Vagina (tissue), 2 donors: Measurements from ENCODE around the gene SOWAHA. TPM values are rescaled to one million over a fixed set of nuclear protein-coding genes. Genes with fewer than 3 reads are reported as not detected.
"Not testable (repeated sequence)": the region's sequence is repeated elsewhere in the genome, so short reads cannot be mapped to it uniquely, and the experiment has no call there.

Experiments
- DNase-seq, 2 donors: peaks; one replicate each; pipeline ENCODE4 v3.0.0-alpha.2; 2017; ENCODE audit errors: extremely low spot score in 2 of 2
- H3K27ac ChIP-seq: fragments of 200-600 bp; sonication (generic); one replicate; pipeline ENCODE4 v1.5.1; 2019
- H3K27me3 ChIP-seq: fragments of 200-600 bp; sonication (generic); one replicate; pipeline ENCODE4 v1.5.1; 2019
- H3K36me3 ChIP-seq, 2 donors: fragments of 200-600 bp; sonication (generic); one replicate each; pipeline ENCODE4 v1.5.1; 2017 to 2019
- H3K4me1 ChIP-seq: fragments of 200-600 bp; sonication (generic); one replicate; pipeline ENCODE4 v1.5.1; 2019
- H3K4me3 ChIP-seq, 2 donors: fragments of 200-600 bp; sonication (generic); 1 replicate in 1 of 2; 2 replicates in 1 of 2; pipeline ENCODE4 v1.5.1; 2016 to 2019
- H3K9me3 ChIP-seq: fragments of 200-600 bp; sonication (generic); one replicate; pipeline ENCODE4 v1.5.1; 2019
- CTCF ChIP-seq, 3 experiments: fragments of 450-650 bp in 2 of 3; fragments of 200-600 bp in 1 of 3; sonication (generic) in 1 of 3; IDR thresholded peaks; one replicate each; pipeline ENCODE4 v1.5.1; 2017 to 2019; ENCODE audit warnings: antibody characterized with exemption in 3 of 3, mild to moderate bottlenecking in 2 of 3, moderate library complexity in 2 of 3
- POLR2A ChIP-seq, 2 donors: fragments of 450-650 bp; IDR thresholded peaks; one replicate each; pipeline ENCODE4 v1.6.1; 2017; ENCODE audit warnings: antibody characterized with exemption in 2 of 2, mild to moderate bottlenecking in 2 of 2, moderate library complexity in 2 of 2
- POLR2AphosphoS5 ChIP-seq, 2 donors: sonication (generic); formaldehyde crosslinking; IDR thresholded peaks; one replicate each; pipeline ENCODE4 v1.9.0; 2017; ENCODE audit warnings: antibody characterized with exemption in 2 of 2, mild to moderate bottlenecking in 2 of 2, low read depth in 1 of 2; ENCODE audit not compliant: insufficient read depth in 1 of 2
- intact Hi-C: fragments of 100-400 bp; cut with DNase I; formaldehyde crosslinking; loops from one replicate; pipeline ENCODE4 v1.15.1; 2023
- total RNA-seq: library from RNA; depleted of rRNA; stranded (reverse); fragments of >200 nt; gene quantifications from one replicate; pipeline ENCODE4 v1.2.3, GENCODE V29; 2016

Gene SOWAHA
- total RNA-seq, 1 donor from 2014 or later, result not detected

GRCh38 chr5:132799392-132799791 is 13.7 kb upstream of the SOWAHA start:
- Histone ChIP-seq H3K9me3 (no peaks in the 10 kb centered on the region), H3K27ac (no peak overlapping the region), H3K27me3 (no peaks in the 10 kb centered on the region), H3K4me3 (no peak overlapping the region), H3K36me3 (no peaks in the 10 kb centered on the region), H3K4me1 (no peaks in the 10 kb centered on the region)
- no peak for DNase-seq
- TF ChIP-seq POLR2AphosphoS5 (IDR thresholded peaks at IDR 0.05; ENCODE audit: insufficient read depth in 1 of 2, low read depth in 1 of 2), result no peak
- no peak for TF ChIP-seq CTCF (IDR thresholded peaks at IDR 0.05)
- no peak for TF ChIP-seq POLR2A (IDR thresholded peaks at IDR 0.05)
- intact Hi-C loops, result no loop called here

- TF ChIP-seq CTCF (IDR thresholded peaks at IDR 0.05) (no peak), POLR2A (IDR thresholded peaks at IDR 0.05) (no peak), POLR2AphosphoS5 (IDR thresholded peaks at IDR 0.05; ENCODE audit: insufficient read depth in 1 of 2, low read depth in 1 of 2) (no peak)
- no peaks in the 10 kb centered on the region for H3K27me3 ChIP-seq
- no peaks in the 10 kb centered on the region for H3K4me1 ChIP-seq
- no peak for DNase-seq
- H3K9me3 ChIP-seq, result no peaks in the 10 kb centered on the region
- H3K27ac ChIP-seq, result no peak overlapping the region
- intact Hi-C loops, result no loop called here
- H3K4me3 ChIP-seq, result no peak overlapping the region
- H3K36me3 ChIP-seq, result no peaks in the 10 kb centered on the region
These were observed 12.6 kb upstream of the SOWAHA start for GRCh38 chr5:132800545-132800944.

- TF ChIP-seq POLR2AphosphoS5 (IDR thresholded peaks at IDR 0.05; ENCODE audit: insufficient read depth in 1 of 2, low read depth in 1 of 2) (no peak), POLR2A (IDR thresholded peaks at IDR 0.05) (no peak), CTCF (IDR thresholded peaks at IDR 0.05) (no peak)
- intact Hi-C loops, result no loop called here
- no peaks in the 10 kb centered on the region for H3K36me3 ChIP-seq
- DNase-seq, result no peak
- H3K4me3 ChIP-seq, result no peak overlapping the region
- H3K9me3 ChIP-seq, result no peaks in the 10 kb centered on the region
- H3K27me3 ChIP-seq, result no peaks in the 10 kb centered on the region
- no peaks in the 10 kb centered on the region for H3K4me1 ChIP-seq
- no peak overlapping the region for H3K27ac ChIP-seq
These were observed 10.9 kb upstream of the SOWAHA start for GRCh38 chr5:132802044-132802684.

GRCh38 chr5:132802685-132803066 is 10.4 kb upstream of the SOWAHA start:
- H3K27me3 ChIP-seq, H3K4me1 ChIP-seq, H3K27ac ChIP-seq, H3K9me3 ChIP-seq, H3K36me3 ChIP-seq, intact Hi-C loops, H3K4me3 ChIP-seq, DNase-seq: not testable (repeated sequence)

GRCh38 chr5:132804219-132804618 is 8.9 kb upstream of the SOWAHA start:
- H3K27ac ChIP-seq, result not testable (repeated sequence)

GRCh38 chr5:132805872-132806271 is 7.2 kb upstream of the SOWAHA start:
- H3K4me1 ChIP-seq, H3K9me3 ChIP-seq, H3K27me3 ChIP-seq, H3K27ac ChIP-seq, H3K36me3 ChIP-seq, H3K4me3 ChIP-seq, DNase-seq, intact Hi-C loops: not testable (repeated sequence)

More at GRCh38 chr5:132804219-132804618, 8.9 kb upstream of the SOWAHA start:
- H3K4me1 ChIP-seq, H3K27me3 ChIP-seq, H3K9me3 ChIP-seq, intact Hi-C loops, DNase-seq, H3K36me3 ChIP-seq, H3K4me3 ChIP-seq: not testable (repeated sequence)

- H3K4me3 ChIP-seq, DNase-seq, H3K27ac ChIP-seq, intact Hi-C loops, H3K27me3 ChIP-seq, H3K36me3 ChIP-seq, H3K4me1 ChIP-seq, H3K9me3 ChIP-seq: not testable (repeated sequence)
These were observed 6.3 kb upstream of the SOWAHA start for GRCh38 chr5:132806804-132807162.
